HG02884 (cell line): ENCODE results near the gene C11orf42.
"Not testable (repeated sequence)": the region's sequence is repeated elsewhere in the genome, so short reads cannot be mapped to it uniquely, and the experiment has no call there.

ENCODE experiments used
- ATAC-seq: cut with Tn5 transposase; IDR thresholded peaks from one replicate; pipeline ENCODE4 v1.9.1; 2021; ENCODE audit warnings: mild to moderate bottlenecking, moderate library complexity; ENCODE audit not compliant: unreplicated experiment

Gene C11orf42

GRCh38 chr11:6219359-6219758, 14.0 kb downstream of the C11orf42 start:
- ATAC-seq = no peak

GRCh38 chr11:6223854-6224253, 18.5 kb downstream of the C11orf42 start:
- ATAC-seq = no peak

- ATAC-seq = no peak
Observed at GRCh38 chr11:6224421-6224820, 19.1 kb downstream of the C11orf42 start.

GRCh38 chr11:6225024-6225423, 19.7 kb downstream of the C11orf42 start:
- ATAC-seq = no peak

GRCh38 chr11:6225896-6226295, 20.5 kb downstream of the C11orf42 start:
- no peak for ATAC-seq

GRCh38 chr11:6228520-6228919, 23.2 kb downstream of the C11orf42 start:
- ATAC-seq = no peak

- no peak for ATAC-seq
Observed at GRCh38 chr11:6229911-6230310, 24.6 kb downstream of the C11orf42 start.

DNA sequence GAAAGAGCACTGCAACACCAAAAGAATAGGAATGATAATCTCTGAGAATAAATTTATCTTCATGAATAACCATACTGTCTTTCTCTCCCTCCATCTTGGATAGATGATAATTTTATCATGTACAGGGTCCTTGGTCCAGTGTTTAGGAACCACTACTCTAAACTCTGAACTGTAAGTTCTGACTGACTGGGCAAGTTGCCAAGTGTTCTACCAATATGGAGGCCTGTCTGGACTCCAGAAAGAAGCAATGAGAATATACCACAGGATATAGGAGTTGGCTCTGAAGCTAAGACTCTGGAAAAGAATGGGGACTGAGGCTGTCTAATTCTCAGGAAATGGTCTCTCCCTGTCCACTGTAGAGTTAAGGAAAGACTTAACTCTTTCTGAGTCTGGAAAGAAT, 27.5 kb downstream of the C11orf42 start:
- ATAC-seq = no peak

DNA sequence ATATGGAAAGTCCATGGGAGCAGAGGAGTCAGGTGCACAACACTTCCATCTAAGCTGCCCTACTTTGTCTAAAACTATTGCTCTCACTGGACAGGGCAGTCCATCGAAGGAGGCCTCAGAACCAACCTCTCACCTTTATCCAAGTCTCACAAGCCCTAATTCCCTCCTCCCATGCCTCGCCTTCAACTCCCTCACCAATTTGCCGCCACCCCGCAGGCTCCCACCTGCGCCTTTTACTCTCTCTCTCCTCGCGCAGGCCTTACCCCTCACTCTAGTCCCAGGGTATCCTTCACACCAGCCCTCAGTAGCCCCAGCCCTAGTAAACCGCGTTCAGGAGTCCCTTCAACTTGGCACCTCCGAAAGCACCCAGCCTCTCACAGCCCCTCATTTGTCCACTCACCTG, 28.6 kb downstream of the C11orf42 start:
- no peak for ATAC-seq

GRCh38 chr11:6234387-6235107, 29.2 kb downstream of the C11orf42 start, which contains the start of gene FHIP1B:
TSS of gene FHIP1B (minus strand) at chr11:6234636. CDS start at chr11:6224516, 10,120 bp downstream.
- ATAC-seq = peak; percentile 93

DNA sequence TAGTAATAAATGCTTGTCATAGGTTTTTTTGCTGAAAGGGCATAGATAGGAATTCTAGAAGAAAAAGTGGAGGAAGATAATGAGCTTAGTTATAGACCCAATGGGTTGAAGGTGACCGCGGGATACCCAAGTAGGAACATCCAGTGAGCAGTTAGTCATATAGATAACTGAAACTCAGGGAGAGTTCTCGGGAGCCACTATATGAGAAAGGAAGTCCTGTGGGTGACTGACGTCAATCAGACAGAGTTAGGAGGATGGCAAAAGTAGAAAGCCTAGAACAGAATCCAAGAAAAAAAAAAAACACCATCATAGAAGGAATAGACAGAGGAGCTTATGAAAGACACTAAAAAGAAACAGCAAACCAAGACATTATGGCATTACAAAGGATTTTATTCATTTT, 31.9 kb downstream of the C11orf42 start:
- no peak for ATAC-seq

DNA sequence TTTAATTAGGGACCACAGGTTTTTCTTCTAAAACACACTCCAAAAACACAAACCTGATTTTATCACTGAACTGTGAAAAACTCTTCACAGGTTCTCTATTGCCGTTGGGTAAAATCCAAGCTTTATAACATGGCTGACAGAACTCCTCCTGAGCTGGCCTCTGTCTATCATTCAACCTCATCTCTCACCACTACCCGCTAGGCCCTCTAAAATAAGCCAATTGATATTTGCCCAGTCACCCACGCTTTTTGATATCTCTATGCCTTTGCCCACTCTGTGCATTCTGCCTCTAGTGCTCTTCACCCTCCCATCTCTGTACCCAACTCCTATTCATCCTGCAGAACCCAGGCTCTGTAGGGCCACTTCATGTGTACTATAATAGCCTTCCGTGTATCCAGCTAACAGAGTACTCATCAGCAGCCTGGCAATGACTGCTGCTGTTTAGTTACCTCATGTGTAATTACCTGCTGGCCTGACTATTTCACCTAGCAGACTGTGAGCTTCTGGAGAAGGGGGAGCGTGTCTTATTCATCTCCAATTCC, 32.5 kb downstream of the C11orf42 start:
- ATAC-seq = no peak

- ATAC-seq = no peak
Observed at GRCh38 chr11:6238902-6239301, 33.5 kb downstream of the C11orf42 start, which contains the start of gene CNGA4. TSS of gene CNGA4 (plus strand) at chr11:6239089. CDS start at chr11:6239207, 118 bp downstream.

GRCh38 chr11:6240139-6240538, 34.8 kb downstream of the C11orf42 start:
- no peak for ATAC-seq

DNA sequence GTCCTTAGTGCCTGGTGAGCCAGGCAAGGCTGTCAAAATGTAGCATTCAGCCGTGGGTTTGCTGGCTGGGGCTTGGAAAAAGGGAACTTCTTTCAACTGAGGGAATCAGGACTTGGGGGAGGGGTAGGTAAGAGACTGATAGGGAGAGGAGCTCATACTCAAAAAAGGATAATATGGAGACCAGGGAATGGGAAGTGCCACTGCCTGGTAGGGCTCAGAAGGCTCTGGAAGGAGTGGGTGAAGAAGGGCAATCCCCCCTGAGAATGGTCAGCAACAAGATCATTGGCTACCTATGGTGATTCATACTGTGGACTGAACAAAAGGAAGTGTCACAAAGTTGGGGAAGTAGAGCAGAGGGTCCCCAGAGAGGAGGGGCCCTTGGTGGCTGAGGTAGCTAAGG, 35.4 kb downstream of the C11orf42 start:
- ATAC-seq = no peak

GRCh38 chr11:6241316-6241715, 36.0 kb downstream of the C11orf42 start:
- ATAC-seq = no peak

- ATAC-seq = no peak
Observed at GRCh38 chr11:6245536-6245935, 40.2 kb downstream of the C11orf42 start.

DNA sequence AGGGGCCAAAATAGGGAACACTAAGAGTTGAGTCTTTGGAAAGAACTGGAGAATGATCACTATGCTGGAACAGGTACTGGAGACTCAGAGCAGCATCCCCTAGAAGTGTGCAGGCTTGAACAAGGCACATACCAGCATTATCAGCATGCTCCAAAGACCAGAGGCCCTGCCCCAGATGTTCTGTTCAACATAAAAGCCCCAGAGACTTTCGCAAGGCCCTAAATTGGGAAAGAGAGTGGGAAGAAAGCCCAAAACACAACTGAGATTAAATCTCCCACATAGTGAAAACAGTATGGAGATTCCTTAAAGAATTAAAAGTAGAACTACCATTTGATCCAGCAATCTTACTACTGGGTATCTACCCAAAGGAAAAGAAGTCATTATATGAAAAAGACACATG, 42.9 kb downstream of the C11orf42 start:
- no peak for ATAC-seq

- ATAC-seq = not testable (repeated sequence)
Observed at GRCh38 chr11:6248897-6249296, 43.5 kb downstream of the C11orf42 start.

GRCh38 chr11:6249770-6250555, 44.6 kb downstream of the C11orf42 start:
- no peak for ATAC-seq

- ATAC-seq = peak; percentile 82
Observed at GRCh38 chr11:6251120-6251733, 45.9 kb downstream of the C11orf42 start.
